Activated CD4-positive, alpha-beta T cell treated with anti-CD3 and anti-CD28 coated beads, Interleukin-2, Interleukin-4, amounts not matched to agents 100 ng/mL and 50 ng/mL, durations not matched to agents 16 hours and 8 hours (primary cell): Measurements from ENCODE around the gene GRN.
"Not testable (repeated sequence)": the region's sequence is repeated elsewhere in the genome, so short reads cannot be mapped to it uniquely, and the experiment has no call there.

ENCODE experiments used
- DNase-seq: peaks from one replicate; pipeline ENCODE4 v3.0.0-alpha.2; 2020; ENCODE audit warnings: low spot score

Gene GRN

DNA sequence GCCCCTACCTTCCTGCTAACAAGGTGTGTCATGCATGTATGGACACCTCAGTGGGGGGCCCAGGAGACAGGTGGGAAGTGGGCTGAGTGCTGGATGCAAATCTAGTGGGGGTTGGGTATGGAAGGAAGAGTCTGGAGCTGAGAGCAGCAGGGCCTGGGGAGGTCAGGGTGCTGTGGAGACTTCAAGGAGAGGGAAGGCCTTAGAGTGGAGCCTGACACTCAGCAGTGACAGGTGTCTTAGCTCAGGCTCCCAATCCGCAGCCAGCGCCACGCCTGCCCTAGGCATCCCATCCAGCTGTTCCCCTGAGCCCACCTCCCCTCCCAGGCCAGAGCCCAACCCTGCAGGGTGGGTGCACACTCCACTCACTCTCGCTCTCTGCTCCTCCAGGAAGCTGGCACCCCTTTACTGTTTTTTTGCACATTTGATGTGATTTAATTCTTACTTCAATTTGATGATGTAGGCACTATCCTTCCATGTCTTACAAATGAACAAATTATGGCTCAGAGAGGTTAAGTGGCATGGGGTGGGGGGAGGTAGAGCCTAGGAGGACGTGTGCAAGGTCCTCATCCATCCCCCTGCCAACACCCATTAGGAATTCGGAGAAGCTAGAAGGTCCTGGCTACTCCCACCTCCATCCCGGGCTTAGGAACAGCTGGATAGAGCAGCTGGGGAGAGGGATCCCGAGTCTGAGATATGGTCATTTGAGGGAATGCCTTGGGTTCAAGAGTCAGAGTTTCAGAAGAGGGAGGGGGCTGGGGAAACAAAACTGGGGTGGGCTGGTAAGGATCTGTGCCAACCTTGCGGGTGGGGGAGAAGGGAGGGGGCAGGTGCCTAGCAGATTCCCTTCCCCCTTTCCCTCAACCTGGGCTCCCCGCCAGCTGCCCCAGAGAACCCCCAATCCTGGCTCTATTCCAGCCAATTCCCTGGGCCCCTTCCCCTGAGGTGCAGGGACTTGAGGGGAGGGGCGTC is 16.5 kb downstream of the GRN start:
- no peak for DNase-seq

GRCh38 chr17:44362459-44362948 is 17.4 kb downstream of the GRN start:
- DNase-seq: no peak

- no peak for DNase-seq
Observed at GRCh38 chr17:44362949-44363612, 18.0 kb downstream of the GRN start.

- DNase-seq: peak; percentile 53
Observed at GRCh38 chr17:44363613-44364159, 18.6 kb downstream of the GRN start, which contains the start of gene FAM171A2. FAM171A2 (minus strand) TSS chr17:44363853; CDS start chr17:44363714, 139 bp downstream.

DNA sequence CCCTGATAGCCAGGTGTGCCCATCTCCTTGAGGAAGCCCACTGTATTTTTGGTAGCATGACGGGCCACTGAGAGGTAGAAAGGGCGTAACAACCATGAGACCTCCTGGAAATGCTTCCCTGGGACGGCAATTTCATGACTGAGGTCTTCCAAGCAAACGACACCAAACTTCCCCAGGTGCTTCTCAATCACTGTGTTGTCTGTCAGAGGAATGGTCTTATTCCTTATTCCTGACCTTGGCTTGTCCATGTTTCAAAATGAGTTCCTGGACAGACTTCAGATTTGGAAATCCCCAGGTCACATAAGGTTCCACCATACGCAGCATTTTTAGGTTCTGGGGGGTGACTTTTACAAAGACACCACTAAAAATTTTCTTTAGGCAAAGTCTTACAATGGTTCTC is 19.9 kb downstream of the GRN start:
- DNase-seq: not testable (repeated sequence)

DNA sequence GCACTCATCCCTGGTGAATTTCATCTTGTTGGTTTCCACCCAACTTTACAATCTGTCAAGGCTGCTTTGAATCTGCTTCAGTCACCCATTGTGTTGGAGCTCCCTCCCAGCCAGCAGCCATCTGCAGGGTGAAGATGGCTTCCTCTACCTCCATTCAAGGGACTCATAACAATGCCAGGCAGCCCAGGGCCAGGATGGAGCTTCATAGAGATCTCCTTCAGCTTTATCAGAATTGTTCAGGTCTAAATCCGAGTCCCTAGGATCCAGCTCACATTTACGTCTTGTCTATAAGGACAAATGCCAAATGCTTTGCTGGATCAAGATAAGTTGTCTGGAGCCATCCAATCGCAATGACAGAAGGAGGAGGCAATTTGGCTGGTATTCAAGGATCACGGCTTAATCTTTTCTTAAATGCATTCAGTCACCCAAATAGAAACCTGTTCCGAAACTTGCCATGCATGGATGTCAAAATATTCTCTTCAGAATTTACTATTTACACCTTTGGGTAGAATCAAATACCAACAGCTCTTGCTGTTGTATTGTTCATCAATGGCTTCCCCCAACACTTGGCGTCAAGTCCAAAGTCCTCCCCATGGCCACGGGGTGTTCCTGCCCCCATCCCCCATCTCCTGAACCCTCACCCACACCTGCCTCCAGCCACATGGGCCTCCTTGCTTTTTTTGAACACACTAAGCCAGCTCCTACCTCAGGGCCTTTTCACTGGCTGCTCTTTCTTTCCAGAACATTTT is 22.3 kb downstream of the GRN start:
- DNase-seq: no peak

- DNase-seq: not testable (repeated sequence)
Observed at GRCh38 chr17:44368391-44369243, 23.5 kb downstream of the GRN start.

GRCh38 chr17:44369414-44370023 is 24.4 kb downstream of the GRN start:
- DNase-seq: not testable (repeated sequence)

DNA sequence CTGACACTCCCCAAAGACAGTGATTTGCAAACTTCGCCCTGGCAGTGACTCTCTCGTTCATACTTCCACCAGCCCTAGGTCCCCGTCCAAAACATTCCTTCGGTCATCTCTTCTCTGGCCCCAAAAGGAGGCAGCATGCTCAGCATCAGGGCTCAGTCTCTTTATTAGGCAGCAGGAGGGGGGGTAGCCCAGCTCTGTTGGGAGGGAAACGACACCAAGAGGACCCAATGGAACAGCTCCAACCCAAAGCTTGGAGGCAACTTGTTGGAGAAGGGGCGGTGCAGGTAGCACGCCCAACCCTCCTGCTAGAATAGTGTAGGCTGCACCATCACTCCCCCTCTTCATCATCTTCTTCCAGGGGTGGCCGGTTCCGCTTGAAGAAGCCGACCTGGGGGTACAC is 26.9 kb downstream of the GRN start:
- DNase-seq: no peak

DNA sequence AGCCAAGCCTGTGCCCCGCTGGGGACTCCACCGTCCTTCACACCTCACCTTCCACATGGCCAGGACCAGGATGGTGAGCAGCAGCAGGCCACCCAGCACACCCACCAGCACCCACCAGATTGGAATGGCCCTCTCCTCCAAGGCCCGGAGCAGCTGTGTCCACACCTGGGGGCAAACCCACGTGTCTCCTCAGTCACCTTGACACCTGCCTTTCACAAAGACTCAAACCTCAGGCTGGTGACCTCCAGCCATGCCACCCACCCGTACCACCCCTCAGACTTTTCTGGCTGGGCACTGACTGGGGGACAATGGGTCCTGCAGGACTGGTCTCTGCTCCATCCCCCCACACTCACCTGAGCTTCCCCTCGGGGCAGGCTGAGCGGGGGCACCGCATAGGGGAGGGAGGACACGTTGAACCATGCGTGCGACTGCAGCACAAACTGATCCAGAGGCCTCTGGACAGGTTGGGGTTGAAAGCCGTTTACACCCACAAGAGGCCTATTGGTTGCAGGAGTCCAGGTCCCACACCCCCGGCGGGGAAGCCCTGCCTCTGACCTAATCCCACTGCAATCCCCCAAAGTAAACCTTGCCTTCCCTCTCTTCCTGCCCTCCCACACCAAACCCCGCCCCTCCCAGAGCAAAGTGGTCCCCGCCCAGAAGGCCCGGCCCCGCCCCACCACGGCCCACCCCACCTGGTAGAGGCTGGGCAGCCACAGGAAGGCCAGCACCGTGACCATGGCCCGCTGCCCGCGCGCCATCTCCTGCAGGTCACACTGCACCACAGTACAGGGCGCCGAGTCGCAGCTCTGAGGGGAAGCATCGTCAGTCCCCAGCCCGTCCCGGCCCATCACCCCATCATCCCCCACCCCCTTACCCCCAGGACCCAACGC is 29.4 kb downstream of the GRN start:
- no peak for DNase-seq

DNA sequence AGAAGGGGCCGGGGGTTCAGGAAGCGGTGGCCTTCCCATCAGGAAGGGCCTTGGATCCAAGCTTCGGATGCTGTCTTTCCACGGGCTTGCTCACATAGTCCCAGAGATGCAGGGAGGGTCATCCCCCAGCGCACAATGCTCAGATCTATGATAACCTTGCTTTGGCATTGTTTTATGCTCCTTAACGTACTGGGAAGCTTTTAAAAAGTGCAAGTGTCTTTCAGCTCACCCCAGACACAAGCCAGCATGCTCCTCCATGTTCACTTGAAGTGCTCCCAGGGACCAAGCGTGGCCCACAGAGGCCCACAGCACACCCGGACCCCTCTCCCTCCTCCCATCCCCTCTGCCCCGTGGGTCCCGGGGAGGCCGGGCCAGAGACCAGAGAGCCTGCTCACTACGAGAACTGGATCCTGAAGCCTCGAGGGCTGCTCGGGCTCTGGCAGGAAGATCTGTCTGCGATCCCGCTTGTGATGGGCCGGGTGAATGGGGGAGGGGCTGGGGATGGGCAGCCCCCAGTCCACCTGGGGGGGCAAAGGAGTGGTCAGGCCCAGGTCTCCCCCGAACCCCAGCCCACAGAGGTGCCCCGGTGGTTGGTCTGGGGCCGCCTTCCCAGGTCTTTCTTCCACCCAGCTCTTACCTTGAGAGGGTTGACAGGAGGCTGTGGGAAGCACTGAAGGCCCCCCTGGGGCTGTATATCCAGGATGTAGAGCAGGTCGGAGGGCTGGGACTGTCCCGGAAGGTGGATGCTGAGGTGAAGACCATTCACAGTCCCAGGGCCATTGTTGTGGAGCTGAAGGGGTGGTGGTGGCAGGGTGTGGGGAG is 30.3 kb downstream of the GRN start:
- DNase-seq: no peak

DNA sequence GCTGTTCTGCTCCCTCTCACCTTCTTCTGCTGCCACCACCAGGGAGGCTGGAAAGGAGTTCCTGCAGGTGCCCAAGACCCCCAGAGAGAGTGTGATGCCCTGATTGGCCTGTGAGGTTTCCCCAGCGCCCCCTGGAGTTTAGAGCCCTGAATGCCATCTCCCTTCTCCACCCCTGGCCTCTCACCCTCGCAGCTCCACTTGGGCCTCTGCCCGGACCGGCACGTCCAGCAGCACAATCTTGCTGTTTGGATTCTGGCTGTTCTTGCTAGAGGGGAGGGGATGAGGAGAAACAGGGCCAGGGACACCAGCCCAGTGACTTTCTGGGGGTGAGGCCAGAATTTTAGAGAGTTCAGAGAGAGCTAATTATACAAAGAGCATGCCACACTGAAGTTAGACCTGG is 31.0 kb downstream of the GRN start:
- peak; percentile 17 for DNase-seq

DNA sequence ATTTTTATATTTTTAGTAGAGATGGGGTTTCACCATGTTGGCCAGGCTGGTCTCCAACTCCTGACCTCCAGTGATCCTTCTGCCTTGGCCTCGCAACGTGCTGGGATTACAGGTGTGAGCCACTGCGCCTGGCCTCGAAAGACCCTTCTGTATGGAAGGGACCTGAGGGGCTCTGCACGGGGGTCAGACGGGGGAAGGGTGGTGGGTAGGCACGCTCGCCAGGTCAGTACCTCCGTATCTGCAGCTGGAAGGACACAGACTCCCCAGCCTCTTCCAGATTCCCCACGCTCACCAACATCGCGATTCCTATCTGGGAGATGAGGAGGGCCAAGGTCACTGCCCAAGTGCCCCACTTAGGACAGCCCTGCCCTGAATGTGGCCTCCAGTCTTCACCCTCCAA is 31.7 kb downstream of the GRN start:
- no peak for DNase-seq

DNA sequence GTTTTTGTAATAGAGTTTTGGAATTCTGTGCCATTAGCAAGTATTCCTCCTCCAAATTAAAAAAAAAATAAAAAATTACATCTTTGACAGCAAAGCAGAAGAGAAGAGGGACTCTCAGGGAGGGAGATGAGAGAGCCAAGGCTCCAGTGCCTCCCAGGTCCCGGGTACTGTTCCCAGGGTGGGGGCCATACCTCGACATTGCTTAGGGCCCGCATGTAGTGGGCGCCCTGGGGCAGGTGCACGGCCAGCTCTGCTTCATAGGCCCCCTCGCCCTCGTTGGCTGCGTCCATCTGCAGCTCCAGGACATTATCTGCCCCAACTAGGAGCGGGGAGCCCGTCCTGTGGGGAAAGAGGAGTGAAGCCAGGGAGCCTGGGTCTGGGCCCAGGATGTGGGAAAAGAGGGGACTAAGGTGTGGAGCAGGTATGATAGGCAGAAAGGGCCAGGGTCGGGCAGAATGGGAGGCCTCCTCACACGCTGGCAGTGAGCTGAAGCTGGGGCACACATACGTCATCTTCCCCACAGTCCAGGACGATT is 33.1 kb downstream of the GRN start:
- no peak for DNase-seq

DNA sequence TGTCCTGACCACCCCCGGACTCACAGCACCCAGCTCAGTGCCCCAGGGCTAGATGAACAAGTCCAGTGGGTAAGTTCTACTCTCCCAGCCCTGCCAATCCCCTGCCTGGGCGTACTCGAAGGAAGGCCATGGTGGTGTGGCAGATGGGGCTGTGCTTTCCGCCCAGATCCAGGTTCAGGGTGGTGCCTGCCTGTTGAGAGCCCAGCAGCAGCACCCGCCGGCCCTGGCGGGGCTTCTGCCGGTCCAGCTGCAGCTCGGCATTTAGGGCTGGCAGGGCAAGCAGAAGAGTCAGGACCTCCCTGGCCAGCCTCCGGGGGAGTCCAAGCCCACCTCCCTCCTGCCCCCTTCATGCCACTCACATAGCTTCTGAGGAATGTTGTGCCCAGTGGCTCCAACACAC is 34.8 kb downstream of the GRN start:
- no peak for DNase-seq

- no peak for DNase-seq
Observed at GRCh38 chr17:44380767-44381166, 35.7 kb downstream of the GRN start.

DNA sequence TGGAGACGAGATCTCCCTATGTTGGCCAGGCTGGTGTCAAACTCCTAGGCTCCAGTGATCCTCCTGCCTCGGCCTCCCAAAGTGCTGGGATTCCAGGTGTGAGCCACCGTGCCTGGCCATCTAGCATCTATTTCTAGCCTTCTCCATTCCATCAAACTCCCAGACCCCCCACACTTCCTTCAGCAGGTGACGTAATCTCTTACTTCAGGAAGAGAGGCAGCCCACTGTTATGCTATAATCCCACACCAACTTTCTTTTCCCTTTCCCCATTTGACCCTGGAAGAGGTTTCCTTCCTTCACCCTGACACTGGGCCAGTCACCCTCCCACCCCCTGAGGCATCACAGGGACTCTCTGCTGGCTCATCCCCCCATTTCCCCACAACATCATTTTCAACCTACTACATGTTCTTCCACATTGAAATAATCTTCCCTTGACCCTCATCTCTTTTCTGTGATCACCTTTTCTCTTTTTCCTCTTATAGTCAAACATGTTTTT is 36.8 kb downstream of the GRN start:
- no peak for DNase-seq

DNA sequence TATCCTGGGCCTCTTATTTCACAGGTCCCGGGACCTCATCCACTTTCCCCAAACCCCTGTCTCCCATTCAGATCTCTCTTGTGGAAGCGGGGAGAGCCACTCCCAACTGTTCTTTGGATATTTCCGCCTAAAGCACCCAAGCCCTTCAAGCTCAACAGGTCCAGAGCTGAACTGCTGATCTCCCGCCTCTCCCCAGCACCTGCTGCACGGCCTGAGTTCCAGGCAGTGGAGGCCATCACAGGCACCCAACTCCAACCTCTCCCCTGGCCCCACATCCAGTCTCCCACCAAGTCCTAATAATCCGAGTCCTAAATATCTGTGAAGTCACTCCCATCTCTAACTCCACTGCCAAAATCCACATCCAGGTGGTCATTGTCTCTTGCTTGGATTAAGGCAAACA is 37.8 kb downstream of the GRN start:
- no peak for DNase-seq
